HG03571 (cell line): Measurements from ENCODE around the gene FOXP1.

Experiments
- ATAC-seq: cut with Tn5 transposase; IDR thresholded peaks from one replicate; pipeline ENCODE4 v1.9.1; 2021; ENCODE audit not compliant: unreplicated experiment

The FOXP1 gene

DNA sequence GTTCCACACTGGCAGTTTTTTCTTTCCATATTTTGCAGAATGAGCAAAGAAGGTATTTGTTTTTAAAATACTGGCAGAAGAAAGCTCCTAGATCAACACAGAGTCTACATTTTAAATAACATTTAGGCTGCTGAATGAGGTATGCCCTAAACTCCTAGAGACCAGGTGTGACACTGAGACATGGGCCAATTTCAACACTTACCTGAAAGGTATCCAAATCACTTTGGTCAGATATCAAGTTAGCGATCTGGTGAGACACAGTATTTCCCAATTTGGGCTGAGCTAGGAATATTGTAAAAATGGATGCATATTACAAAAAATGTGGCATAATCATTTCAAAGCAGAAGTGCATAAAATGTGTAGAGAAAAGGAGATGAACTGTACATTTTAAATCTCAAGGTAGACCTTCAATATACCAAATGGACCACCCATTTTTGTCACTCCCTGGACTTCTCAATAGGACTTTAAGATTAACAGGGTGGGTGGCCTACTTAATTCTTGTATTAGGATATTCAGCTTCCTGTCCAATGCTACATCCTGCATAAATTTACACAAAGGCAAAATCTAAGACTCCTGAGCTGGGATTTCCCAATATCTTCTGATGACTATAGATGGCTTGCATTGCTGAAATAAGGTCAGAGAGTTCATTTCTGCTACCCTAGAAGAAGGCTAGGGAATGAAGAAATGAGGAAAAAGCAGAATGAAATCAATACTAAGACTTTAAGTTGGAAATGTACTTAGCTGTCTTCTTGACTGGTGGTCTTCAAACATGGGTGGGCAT is 487.8 kb downstream of the FOXP1 start:
- no peak for ATAC-seq

DNA sequence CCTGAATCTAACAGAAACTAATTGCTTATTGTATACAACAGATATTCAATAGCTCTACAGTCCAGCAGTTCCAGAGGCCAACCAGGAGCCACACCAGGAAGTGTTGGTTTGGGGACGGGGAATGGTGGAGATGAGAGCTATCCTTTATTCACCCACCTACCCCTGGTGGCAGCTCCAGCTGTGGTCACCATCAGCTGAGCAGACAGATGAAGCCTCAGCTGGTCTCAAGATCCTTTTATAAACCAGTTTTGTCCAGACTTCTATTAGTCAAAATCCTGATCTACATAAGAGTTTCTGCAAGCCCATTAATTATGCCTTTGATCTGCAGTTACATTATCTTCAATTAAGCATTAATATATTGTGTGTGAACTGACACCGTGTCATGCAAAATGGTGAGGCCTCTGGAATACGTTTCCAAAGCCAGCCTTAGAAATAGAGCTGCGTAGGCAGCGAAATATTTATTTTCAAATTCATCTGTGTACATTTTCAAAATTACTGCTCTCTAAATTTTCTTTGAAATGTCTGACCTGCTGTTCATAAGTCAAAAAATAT is 488.8 kb downstream of the FOXP1 start:
- ATAC-seq = no peak

DNA sequence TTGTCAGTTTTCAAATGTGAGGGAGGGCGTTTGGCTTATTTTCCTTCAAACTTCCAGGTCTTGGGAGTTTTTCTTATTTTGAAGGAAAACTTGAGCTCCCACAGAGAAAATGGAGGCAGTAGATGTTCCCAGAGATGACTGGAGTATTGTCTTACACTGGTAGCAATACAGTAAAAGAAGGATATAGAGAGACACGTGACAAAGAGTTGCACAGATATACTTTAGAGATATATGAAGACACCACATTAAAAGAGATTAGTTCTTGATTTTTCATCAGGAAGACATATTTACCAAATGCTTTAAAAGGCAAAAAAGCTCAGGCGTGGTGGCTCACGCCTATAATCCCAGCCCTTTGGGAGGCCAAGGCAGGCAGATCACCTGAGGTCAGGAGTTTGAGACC is 490.9 kb downstream of the FOXP1 start:
- ATAC-seq = no peak

DNA sequence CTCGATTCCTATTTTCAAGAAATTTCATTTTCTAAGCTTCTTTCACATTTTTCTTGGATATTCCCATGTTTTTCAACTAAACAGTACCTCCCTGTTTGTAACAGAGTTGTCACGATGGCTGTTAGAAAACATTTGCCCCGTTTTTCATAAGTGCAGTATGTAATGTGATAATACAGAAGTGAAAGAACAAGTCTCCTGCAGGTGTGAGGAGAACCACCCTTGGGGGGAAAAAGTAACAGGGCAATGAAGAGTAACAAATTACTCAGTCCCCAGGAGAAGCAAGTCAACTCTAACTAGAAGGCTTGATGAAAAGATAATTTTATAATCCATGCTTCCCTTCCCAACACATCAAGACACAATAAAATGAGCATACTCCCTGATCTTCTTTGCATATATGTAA is 493.3 kb downstream of the FOXP1 start:
- no peak for ATAC-seq

DNA sequence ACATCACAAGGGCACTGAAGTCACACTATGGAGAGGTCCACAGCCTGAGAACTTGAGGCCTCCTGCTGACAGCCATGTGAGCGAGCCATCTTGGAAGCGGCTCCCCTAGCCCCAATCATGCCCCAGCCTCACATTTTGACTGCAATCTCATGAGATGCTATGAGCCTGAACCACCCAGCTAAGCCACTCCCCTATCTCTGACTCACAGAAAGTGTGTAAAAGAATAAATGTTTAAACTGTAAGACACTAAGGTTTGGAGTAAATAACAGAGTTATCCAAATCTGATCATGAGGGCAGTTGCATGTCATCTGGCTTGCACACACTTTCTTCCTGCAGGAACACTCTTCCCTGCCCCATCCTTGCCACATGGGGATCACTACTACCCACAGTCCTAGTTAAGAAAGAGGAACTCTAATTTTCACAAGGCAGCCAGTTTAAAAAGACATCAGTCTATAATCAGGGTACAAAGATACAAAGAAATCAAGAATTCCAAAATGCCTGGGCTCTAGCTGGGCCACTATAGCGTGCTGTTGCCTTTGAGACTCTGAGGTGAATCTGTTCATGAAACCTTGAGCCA is 494.2 kb downstream of the FOXP1 start:
- ATAC-seq = no peak

DNA sequence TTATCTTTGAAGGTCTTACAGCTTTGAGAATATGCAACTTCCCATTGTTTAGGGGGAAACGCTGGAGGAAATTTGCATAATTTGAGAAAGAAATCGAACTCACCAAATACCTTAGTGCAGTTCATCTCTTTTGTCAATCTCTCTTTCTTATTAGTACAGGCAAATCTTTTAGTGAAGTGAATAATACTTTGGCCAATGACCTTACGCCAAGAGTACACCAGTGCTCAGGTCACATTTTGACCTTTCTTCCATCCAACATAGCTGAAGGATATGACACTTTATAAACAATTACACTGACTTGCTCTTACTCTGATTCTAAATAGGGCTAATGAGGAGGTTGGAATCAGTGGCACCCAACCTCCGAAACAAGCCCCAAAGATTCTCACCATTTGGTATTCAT is 494.8 kb downstream of the FOXP1 start:
- ATAC-seq = no peak

DNA sequence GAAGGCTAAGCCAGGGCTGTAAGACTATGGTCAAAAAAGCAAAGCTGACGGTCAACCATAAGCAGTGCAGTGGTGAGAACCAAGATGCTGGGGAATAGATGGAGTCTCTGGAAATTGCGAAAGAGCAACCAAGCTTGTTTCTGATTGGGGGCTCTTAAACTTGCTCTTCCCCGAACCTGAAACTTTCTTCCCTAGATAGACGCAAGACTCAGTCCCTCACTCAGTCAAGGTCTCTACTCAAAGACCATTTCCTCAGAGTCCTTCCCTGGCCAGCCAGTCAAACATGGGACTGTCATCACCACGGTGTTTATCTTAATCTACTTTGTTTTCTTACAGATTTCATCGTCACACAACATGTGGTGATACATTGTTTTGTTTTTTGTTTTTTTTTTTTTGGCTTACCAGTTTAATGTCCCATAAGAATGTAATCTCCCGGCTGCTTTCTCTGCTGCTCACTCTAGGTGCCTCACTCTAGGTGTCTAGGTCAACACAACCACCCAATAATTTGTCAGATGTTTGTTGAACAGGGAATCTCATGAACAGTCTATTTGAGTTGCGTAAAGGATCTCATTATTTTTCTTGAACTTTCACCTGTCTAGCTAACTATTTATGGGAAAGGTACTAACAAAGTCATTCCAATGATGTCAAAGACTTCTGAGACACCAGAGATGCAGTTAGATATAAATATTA is 495.4 kb downstream of the FOXP1 start:
- no peak for ATAC-seq

DNA sequence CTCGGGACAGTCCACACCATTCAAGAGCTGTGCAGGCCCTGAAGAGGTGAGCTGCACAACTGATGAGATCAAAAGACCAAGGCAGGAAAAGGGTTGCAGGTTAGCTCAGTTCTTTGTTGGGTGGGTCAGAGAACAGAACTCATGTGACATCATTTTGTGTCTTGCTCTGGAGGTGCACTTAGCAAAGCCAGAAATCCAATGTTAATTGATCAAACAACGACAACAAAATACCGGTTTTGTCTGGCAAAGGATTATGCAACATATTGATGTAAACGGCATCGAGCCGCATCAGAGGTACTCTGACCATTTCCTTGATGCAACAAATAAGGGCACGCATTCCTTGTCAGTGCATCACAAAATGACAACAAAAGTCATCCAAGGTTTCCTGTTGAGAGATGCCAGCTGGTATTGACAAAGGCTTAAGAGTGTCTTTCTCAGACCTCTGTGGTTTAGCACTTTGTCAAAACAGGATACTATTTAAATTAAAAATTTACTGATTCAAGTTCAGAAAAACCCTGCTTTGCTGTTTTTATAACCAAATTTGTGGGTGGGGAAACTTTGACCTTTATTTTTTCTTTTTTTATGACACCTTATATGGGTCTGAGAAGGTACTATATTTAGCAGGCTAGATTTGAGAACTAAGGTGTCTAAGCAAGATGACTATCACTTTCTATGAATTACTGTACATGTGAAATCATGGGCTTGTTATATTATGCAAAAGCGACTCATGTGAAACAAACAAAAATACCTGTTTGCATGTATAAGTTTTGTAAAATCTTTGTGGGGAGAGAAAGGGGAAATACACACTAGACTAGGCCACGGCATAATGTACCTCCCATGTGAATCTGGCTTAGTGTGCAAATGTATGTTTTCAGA is 496.1 kb downstream of the FOXP1 start:
- peak; percentile 93 for ATAC-seq

DNA sequence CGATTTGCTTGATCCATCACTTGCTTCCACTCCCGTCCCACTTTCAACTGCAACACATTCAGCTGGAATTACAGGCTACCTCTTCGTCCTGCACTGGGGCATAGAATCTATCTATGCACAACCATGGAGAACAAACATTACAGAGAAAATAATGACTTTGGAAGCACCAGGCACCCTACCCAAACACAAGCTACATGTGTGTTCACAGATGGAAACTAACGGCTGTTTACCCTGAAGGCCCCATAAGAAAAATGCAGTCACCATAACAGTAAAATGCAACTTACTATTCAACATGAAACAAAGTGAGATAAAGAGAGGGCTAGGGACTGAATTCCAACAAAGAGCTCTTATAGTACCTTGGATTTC is 496.8 kb downstream of the FOXP1 start:
- ATAC-seq = no peak

DNA sequence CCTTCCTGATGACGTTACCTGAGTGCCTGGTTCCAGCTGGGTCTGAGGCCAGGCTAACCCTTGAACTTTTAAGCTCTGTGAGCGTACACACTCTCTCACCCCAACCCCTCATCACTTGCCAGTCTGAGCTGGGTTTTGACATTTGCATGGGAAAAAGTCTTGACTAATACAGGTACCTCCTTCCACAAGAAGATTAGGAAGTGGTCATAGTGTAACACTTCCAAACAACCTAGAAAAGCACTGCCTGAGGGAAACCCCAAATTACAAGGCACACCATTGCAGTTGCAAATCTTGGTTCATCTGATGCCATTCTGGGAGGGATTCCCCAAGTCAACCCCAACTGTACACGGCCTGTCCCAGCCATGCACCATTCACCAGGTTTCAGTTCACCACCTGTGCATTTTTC is 499.8 kb downstream of the FOXP1 start:
- no peak for ATAC-seq

DNA sequence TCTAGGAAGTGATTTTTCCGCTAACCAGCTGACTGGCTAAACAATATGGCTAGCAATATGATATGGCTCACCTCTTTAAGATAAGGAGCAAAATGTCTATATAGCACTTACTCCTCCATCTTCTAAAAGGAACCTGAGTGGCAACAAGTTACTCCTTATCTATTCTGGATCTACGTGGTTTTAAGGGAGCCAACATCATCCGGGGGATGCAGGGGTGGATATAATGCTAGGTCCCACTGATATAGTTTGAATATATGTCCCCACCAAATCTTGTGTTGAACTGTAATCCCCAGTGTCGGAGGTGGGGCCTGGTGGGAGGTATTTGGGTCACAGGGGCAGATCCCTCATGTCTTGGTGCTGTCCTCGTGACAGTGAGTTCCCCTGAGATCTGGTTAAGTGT is 500.7 kb downstream of the FOXP1 start:
- ATAC-seq = no peak

DNA sequence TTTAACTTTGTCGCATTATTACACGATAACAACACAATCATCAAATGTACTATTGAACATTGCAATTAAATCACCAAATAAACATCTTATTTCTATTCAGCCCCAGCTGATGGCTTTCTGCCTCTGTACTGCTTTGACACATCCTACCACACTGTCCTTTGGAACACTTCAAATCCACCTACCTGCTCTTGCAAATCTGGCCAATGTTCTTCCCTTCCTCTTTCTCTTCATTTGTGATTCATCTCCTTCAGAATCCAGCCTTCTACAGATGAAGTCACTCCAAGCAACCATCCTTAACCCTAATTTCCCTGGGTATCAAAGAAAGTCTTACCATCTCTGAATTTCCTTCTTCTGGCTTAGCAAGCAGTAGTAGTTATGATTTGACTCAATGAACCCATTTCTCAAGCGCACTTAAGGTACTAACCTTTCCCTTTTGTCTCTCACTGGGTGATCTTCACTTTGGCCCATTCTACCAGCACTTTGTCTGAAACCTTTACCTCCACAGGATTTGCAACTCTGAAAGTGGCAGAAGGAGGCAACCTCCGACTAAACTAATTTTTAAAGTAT is 502.9 kb downstream of the FOXP1 start:
- ATAC-seq = no peak

DNA sequence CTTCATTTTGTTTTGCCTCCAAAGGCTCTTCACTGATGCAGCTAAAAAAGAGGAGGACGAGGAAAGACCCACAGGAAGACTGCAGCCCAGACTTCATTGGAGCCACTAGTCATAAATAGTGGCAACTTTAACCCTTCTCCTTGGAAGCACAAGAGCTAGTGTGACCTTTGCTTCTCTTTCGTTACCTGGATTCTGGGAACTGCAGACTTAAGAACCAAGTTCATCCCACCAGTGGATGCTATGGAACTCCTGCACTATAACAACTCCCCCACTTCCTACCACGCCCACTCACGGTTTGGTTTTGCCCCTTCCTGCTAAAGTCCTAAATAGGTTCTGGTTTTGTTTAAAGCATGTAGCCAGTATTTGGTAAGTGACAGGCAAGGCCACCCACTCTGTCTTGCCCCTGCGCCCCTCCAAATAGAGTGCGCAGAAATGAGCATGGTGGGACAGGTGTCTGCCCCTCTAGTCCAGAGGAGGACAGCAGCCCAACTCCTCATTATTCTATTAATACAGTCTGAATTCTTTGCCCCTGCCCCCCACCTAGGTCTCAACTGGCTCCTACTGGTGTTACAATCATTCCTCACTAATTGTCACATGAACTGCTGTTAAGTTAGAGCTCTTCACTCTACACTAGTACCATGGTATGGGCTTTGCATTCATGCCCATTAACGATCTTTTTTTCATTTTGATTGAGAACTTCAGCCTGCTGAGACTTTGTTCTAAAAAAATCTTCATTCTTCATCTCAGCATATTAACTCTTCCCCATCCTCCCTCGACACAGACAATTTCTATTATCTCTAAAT is 504.6 kb downstream of the FOXP1 start:
- no peak for ATAC-seq

DNA sequence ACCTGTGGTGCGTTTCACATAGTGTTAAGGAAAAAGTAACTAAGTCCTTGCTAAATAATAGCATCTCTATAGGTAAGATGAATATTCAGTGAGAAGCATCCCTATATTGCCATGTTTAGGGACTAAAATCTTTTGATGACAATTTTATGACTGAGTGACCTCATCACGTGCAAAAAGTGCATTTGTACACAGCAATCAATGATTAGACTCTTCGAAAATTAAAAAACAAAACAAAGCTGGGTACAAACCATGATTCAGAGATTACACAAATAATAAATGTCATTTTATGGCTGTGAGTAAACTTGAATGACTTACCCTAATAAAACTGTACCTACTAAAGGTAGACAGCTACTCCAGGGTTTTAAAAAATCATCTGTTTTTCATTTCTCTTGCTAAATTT is 505.3 kb downstream of the FOXP1 start:
- no peak for ATAC-seq

DNA sequence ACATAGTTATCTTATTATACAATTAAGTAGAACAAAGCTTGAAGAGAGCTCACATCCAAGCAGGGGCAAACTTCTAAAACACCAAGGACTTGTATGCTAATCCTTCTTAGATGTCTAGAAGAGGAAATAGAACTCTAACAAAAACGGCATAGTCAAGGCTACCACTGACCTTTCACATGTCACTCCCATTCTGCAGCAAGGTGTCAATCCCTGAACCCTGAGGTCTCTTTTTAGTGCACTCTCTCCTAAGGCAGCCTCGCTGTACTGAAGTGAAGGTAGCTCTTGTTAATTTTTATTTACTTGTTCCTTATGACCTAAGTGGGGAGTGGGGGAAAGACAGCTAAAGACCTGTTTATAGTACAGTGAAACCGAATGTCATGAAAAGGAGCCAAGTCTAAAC is 506.5 kb downstream of the FOXP1 start:
- no peak for ATAC-seq

DNA sequence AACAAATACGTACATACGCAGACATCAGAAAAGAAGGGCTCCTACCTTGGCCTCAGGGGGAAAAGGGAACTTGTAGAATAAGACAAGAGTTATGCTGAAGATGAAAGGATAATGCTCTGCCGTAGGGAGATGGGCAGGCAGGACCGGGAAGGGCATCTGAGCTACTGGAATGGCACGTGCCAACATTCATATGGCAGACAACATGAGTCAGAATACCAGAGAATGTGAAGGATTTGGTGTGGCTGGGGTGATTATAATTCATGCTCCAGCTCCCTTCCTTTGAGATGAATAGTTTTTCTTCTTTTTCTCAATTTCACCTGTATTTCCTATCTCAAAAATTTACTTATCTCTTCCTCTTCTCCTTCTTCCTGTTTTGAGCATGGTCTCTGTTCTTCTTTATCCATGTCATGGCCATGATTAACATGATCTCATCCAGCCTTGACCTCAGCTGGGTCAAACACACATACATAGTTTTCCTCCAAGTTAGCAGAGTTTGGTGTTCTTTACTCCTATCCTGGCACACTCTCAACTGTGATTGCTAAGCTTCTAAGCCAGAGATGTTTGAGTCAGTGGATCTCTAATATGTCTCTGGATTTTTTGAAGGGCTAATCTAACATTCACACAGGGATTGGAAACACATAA is 507.0 kb downstream of the FOXP1 start:
- ATAC-seq = no peak

DNA sequence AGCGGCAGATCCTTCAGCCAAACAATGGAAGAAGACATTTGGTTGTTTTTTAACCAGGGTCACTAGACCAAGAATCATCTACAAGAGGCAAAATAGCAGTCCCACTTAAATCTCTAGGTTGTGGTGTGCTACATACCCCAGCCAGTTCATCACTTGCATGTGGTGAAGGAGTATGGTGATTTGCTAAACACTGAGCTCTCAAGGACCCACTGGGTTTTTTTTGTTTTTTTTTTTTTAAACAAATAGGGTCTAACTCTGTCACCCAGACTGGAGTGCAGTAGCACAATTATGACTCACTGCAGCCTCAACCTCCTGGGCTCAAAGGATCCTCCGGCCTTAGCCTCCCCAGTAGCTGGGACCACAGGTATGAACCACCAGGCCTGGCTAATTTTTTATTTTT is 508.0 kb downstream of the FOXP1 start:
- ATAC-seq = no peak

DNA sequence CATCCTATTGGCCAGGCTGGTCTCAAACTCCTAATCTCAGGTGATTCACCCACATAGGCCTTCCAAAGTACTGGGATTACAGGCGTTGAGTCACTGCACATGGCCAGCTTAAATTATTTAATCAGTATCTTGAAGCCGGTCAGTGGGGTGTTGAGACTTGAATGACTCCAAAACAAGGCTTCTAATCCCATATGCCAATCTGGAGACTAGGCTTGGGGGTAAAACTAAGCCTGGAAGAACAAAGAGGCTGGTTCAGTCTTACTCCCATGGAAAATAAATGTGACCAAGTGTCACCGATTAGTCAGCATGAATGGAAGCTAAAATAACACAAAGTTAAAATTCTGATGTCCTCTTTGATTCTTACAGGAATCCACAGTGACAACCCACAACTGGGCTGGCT is 509.1 kb downstream of the FOXP1 start:
- ATAC-seq = no peak

DNA sequence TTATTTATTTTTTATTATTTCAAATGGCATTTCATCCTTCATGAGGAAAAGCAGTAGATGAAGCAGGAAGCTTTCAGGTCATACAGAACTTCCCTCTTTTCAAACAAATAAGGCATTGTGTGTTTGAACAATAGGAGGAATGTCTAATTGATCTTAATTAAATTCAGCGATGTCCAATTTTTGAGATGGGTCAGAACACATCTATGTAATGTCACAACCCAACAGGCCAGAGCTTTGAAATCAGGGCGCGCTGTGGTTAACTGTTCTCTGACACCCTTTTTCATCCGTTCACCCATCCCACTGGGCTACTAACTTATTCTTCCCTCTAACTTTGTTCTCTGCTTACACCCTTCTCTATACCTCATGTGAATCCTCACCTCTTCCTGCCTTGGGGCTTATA is 510.5 kb downstream of the FOXP1 start:
- no peak for ATAC-seq

DNA sequence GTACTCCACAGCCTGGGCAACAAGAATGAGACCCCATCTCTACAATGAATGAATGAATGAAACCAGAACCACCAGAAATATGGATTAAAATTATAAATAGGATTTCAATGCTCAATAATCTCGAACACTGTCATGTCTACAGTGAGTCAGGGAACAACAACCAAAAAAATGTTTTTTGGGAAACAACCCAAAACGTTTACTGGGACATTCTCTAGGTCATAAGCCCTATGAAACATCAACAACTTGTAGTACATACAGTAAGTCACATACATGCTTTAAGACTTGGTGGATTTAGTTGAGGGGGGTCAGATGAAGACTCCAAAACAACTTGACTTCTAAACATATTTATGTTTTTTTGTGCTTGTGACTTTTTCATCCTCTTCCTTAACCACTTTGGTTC is 511.2 kb downstream of the FOXP1 start:
- no peak for ATAC-seq
